Astrocyte of the hippocampus (primary cell): ENCODE data around the gene STAG1.
"Not testable (repeated sequence)": the region's sequence is repeated elsewhere in the genome, so short reads cannot be mapped to it uniquely, and the experiment has no call there.

ENCODE experiments used
- DNase-seq: peaks from one replicate; pipeline ENCODE4 v3.0.0; 2011; ENCODE audit warnings: low read depth, low spot score

Gene STAG1

DNA sequence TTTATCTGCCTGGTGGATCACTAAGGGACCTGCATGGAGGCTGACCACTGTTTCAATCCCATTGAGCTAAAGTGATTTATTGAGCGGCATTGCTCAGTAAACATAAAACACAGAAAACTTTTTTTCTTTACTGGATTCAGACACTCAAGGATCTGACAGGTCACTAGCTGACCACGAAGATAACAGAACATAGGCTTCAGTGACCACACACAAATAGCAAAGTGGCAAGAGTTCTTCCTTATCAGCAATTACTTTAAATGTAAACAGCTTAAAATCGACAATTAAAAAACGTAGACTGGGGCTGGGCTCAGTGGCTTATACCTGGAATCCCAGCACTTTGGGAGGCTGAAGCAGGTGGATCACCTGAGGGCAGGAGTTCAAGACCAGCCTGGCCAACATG lies 48.7 kb downstream of the STAG1 start:
- DNase-seq: no peak

DNA sequence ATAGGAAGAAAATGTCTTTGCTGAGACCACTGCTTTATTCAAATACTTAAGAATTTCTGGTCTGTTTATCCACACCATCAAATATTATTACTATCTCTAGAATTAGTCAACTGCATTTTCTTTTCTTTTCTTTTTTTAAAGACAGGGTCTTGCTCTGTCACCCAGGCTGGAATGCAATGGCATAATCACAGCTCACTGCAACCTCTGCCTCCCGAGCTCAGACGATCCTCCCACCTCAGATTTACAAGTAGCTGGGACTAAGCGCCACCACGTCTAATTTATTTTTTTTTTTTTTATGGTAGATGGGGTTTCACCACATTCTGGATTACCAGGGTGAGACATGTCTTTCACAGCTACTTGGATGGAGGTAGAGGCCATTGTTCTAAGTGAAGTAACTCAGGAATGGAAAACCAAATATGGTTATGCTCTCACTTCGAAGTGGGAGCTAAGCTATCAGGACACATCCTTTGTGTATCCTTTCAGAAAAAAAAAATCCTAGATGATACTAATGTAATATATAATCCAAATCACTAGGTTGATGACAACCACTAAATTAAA lies 52.8 kb downstream of the STAG1 start:
- DNase-seq: no peak

DNA sequence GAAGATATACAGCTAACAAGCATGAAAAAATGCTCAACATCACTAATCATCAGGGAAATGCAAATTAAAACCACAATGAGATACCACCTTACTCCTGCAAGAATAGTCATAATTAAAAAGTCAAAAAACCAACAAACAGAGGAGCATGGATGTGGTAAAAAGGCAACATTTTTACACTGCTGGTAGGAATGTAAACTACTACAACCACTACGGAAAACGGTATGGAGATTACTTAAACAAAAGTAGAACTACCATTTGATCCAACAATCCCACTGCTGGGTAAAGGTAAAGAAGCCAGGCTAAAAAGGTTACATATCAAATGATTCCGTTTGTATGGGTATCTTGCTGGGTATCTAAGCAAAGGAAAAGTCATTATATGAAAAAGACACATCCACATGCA lies 53.8 kb downstream of the STAG1 start:
- DNase-seq: no peak

DNA sequence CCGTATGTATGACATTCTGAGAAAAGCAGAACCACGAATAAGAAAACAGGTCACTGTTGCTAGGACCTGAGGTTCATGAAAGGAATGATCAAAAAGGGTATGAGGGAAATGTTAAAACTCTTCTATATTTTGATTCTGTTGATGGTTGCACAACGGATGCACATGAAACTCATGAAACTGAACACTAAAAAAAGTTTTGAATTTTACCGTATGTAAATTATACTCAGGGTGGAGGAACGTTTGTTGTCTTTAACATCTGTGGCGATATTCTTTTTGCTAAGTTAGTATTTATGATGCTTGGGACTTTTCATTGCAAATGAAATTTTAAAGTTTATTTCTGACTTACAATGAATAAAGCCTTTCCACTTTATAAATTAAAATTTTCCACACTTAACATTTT lies 55.4 kb downstream of the STAG1 start:
- DNase-seq: no peak

DNA sequence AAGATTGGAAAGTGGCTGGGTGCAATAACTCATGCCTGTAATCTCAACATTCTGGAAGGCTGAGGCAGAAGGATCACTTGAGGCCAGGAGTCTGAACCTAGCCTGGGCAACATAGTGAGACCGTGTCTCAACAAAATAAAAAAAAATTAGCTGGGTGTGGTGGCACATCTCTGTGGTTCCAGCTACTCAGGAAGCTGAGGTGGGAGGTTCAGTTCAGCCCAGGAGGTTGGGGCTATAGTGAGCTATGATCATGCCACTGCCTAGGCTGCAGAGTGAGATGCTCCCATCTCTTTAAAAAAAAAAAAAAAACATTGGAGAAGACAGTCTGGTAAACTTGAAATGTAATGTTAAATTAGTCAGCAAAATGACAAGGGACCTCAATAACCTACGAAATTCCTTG lies 57.9 kb downstream of the STAG1 start:
- no peak for DNase-seq

DNA sequence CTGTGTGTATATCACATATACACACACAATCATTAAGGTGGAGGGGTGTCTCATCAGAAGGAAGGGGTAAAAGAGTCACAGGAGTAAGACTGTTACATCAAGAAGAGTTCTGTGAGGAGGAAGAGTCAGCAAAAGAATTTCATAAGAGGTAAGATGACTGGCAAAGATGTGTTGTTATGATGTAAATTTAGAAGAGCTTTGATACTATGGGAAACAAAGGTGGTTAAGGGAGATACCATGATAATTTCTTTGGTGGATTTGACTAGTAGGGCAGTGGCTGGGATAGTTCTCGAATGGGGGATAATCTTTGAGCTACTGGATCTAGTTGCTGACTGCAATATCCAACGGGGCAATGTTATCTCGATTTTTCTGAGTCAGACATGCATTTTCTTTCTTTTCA lies 61.6 kb downstream of the STAG1 start:
- DNase-seq: no peak

DNA sequence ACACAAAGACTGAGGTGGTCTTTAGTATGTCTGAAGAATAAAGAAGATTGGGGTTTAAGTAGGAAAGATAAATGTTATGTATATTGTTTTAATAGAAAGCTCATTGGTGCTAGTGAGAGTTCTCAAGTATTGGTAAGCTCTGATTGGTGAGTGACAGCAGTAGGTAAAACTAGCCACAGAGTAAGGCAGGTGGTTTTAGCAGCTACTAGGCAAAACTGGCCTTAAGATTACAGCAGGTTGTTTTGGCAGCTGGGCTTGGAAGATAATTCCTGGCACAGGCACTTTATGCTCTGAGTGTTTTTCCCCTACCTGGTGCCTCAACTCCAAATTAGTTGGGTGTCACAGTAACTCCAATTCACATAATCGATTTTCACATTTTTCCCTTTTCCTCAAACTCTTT lies 66.3 kb downstream of the STAG1 start:
- no peak for DNase-seq

DNA sequence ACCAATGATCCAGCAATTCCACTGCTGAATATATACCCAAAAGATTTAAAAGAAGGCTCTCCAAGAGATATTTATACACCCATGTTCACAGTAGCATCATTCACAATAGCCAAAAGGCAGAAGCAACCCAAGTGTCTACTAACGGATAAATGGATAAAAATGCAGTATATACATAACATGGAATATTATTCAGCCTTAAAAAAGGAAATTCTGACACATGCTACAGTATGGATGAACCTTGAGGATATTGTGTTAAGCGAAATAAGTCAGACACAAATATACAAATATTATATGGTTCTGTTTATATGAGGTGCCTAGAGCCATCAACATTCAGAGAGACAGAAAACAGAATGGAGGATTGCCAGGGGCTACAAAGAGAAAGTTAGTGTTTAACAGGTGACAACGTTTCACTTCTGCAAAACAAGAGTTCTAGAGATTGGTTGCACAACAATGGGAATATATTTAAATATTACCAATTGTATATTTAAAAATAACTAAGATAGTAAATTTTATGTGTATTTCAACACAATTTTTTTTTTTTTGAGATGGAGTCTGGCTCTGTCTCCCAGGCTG lies 69.4 kb downstream of the STAG1 start:
- no peak for DNase-seq

DNA sequence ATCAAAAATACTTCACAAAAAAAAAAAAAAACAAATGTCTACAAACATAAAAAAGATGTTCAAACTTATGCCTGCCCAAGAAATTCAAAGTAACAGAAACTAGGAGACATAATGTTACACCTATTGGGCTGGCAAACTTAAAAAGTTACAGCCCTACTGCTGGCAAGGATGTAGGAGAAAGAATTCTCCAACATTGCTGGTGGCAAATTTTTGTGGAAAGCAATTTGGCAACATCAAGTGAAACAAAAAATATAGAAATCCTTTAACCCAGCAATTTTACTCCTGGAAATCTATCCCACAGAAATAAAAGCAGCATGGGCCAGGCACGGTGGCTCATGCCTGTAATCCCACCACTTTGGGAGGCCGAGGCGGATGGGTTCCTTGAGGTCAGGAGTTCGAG lies 73.2 kb downstream of the STAG1 start:
- peak; percentile 72 for DNase-seq

DNA sequence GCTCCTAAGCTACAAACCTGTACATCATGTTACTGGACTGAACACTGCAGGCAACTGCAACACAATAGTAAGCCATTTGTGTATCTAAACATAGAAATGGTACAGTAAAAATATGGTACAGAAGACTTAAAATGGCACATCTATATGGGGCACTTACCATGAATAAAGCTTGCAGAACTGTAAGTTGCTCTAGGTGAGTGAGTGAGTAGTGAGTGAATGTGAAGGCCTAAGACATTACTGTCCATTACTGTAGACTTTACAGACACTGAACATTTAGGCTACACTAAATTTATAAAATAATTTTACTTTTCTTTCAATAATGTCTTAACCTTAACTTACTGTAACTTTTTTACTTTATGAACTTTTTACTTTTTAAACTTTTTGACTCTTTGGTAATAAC lies 76.2 kb downstream of the STAG1 start:
- DNase-seq: no peak

DNA sequence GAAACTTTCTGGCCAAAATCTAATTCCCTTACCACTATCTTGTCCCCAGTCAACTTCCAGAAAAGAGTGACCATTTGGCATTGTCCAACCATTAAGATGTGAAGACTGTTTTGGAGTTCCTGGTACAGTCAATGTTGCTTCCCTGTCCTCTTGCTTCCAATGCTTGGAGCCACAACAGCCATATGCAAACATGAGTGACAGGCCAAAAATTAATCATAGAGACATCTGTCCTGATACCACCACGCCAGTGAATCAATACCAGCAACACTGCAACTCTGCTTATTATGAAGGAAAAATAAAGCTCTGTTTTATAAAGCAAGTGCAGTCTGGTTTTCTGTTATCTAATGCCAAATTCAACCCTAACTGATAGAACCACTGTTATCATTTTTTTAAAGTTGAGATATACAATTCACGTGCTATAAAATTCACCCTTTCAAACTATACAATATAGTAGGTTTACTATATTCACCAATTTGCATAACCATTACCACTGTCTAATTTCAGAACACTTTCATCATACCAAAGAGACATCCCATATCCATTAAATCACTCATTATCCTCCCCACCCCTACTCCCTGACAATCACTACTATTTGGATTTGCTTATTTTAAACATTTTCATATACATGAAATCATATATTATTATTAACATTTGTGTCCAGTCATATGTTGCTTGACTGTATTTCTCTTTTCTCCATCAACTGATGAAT lies 76.9 kb downstream of the STAG1 start:
- no peak for DNase-seq

DNA sequence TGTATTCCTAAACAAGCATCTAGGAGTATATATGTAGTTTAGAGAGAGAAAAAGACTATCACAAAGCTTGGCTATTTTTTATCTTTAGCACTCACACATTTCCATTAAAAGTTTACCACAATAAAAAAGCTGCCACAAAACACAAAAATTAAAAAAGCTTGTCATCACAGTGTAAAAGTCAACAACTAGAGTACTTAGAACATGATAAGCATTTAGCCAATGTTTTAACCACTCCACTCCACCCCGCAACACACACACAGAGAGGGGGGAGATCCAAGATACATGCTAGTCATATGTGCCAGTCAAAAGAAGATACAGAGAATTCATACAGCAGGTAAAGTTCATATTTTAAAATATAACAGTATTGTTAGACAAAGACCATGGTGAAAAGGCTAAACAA lies 79.7 kb downstream of the STAG1 start:
- DNase-seq: no peak

DNA sequence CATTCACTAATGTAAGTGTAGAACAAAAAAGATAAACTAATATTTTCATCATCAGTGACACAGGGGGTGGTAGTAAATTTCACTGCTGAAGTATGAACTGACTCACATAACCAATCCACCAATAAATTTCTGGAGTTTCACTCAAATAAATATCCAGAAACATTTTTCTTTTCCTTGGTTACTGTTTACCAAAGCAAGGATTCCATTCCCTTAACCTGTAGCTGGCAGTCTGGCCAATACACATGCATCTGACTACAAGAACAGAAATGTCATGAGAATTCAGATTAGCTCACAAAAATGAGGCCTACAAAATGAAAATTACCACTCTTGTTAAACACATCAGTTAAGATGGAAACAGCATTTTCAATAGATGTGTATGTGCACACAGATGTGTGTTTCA lies 80.3 kb downstream of the STAG1 start:
- DNase-seq: peak; percentile 44

DNA sequence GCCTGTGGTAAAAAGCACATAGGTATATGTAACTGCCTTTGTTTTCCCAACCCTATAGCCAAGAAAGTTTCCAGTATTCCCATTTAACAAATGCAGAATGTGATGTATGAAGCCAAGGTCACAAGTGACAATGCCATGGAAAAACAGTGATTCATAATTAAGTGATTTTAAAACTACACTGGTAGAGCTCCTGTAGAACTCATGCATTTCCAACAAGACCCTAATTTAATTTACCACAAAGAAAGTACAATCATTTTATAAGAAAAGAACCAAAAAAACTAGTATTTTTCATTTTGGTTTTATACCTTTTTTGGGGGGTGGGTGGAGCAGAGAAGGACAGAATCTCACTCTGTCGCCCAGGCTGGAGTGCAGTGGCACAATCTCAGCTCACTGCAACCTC lies 82.0 kb downstream of the STAG1 start:
- DNase-seq: no peak

DNA sequence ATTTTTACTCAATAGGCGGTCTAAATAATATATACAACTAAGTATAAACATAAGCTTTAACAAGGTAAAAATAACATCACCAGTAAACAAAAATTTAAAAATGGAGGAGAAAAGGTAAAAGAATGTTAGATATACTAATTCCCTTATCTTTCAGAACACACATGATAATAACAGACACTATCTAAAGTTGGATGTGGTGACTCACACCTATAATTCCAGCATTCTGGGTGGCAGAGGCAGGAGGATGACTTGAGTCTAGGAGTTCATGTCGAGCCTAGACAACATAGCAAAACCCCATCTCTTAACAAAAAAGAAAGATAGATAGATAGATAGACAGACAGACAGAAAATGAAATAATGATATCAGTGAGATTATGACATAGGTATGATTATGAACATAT lies 85.1 kb downstream of the STAG1 start:
- no peak for DNase-seq

DNA sequence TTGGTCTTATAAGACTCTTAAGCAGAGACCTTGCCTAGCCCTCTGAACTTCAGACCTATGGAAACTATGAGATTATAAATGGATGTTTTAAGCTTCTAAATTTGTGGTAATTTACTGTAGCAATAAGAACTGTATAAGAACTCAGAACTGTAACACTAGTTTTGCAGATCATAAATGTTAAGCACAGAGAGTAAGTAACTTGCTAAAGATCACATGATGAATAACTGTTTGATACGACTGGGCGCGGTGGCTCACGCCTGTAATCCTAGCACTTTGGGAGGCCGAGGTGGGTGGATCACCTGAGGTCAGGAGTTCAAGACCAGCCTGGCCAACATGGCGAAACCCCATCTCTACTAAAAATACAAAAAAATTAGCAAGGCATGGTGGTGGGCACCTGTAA lies 85.9 kb downstream of the STAG1 start:
- DNase-seq: not testable (repeated sequence)

DNA sequence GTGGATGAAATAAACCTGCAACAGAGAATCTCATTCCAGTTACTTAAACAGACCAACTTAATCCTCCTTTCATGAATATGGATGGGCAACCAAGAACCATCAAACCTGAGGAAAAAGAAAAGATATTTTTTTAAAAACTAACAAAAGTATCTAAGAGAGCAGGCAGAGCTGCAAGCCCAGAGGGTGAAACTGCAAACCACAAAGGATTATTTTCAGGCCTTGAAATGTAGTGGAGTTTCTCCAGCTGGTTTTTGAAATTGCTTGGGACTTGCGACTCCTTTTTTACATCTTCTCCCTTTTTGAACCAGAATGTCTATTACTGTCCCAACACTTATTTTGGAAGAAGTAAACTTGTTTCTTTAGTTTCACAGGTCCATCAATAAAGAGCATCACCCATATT lies 87.4 kb downstream of the STAG1 start:
- peak; percentile 41 for DNase-seq

DNA sequence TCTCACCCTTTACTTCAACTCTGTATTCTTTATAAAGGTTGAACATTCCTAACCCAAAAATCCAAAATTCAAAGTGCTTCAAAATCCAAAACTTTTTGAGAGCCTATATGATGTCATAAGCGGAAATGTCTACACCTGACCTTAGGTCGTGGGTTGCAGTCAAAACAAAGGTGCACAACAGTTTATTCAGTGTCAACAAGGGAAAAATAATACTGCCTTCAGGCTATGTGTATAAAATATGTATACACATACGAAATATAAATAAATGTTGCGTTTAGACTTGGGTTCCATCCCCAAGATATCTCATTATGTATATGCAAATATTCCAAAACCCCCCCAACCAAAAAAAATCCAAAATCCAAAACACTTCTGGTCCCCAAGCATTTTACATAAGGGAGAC lies 90.9 kb downstream of the STAG1 start:
- DNase-seq: no peak

DNA sequence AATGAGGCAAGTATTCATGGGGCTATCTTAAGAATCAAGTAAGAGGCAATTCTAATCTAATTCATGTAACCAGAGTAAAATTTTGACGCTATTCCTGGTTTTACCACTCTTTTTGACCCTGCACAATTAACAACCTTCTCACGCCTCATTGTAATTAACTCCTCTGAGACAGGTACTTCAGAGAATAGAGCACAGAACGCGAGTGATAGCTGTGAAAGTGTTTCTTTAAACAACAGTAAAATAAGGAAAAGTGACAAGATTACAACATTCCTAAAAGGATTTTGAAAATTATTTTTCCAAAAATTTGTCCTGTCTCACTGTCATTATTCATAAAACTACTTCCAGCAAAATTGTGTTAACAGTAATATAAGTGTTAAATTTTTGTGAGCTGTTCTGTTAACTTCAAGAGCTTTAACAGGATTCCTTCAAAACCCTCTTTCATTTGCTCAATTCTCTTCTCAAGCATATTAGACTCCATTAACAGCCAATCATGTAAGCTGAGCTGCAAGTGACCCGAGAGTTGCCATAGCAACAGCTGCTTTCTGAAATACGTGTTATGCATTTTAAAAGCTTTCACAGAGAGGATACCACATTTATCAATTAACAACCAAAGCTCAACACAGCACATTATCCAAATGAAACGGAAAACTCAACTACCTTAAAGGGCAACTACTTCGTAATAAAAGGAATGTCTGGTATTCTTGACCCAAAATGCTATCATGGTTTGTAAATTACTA lies 93.1 kb downstream of the STAG1 start:
- DNase-seq: peak; percentile 91

DNA sequence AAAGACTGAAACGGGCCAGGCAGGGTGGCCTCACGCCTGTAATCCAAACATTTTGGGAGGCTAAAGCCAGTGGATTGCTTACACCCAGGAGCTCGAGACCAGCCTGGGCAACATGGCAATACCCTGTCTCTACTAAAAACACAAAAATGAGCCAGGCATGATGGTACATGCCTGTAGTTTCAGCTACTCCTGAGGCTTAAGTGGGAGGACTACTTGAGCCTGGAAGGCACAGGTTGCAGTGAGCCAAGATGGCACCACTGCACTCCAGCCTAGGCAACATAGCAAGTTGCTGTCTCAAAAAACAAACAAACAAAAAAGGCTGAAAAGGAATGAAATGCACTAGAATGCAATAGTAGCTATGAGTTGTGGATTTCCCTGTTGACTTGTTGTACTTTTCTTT lies 94.7 kb downstream of the STAG1 start:
- no peak for DNase-seq

DNA sequence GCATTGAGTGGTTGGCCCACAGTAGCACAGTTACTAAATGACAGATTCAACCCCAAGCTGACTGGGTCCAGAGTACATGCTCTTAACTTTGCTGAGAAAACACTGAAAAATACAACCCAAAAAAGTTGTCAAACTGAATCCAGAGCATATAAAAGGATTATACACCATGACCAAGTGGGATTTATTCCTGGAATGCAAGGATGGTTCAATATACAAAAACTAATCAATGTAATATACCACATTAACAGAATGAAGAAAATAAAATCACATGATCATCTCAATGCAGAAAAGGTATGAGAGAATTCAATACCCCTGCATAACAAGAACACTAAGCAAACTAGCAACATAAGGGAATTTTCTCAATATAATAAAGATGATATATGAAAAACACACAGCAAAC lies 98.5 kb downstream of the STAG1 start:
- DNase-seq: no peak

DNA sequence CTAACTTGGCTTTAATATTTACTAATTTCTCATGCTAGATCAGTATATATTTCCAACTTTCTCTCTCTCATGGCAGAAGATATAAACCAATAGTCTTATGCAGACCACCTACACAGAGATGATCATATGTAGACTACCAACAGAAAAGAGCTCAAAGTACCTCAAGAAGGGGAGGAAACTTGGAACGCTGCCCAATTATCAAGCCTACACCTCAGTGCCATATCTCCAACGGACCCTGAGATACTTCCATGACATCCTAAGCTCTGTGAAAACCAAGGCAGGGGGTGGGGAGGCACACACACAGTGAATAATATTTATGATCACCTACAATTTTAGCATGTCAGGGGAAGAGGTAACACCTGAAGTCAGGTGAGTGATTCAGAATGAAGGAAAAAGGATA lies 100.6 kb downstream of the STAG1 start:
- no peak for DNase-seq

DNA sequence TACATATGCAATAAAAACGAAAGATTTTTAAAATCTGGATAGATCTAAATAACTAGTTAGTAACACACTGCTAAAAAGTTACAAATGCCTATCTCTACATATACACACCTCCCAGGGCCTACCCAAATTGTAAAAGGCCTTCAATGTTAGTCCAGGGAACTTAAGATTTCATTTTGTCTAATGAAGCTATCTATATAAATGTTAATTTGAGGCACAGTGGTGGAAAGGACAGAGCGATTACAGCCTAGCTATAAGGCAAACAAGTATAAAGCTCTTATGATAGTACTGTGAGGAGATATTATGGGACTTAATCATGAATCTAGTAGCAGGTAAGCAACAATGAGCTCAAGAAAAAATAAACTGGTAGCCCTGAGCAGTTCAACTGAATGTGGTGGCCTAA lies 101.7 kb downstream of the STAG1 start:
- no peak for DNase-seq
